ENCODE results near the gene CGB5.
"Not testable (repeated sequence)": the region's sequence is repeated elsewhere in the genome, so short reads cannot be mapped to it uniquely, and the experiment has no call there.

CGB5 gene

DNA sequence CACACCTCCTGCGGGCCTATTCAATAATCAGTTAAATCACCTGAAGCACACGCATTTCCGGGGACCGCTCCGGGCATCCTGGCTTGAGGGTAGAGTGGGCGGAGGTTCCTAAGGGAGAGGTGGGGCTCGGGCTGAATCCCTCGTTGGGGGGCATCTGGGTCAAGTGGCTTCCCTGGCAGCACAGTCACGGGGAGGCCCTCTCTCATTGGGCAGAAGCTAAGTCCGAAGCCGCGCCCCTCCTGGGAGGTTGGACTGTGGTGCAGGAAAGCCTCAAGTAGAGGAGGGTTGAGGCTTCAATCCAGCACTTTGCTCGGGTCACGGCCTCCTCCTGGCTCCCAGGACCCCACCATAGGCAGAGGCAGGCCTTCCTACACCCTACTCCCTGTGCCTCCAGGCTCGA lies at the start of gene CGB5:
CGB5 (plus strand) TSS at position 301 of the 400 bp plus-strand sequence. CDS start 362 bp downstream, outside the sequence.
- not testable (repeated sequence) for DNase-seq (ENCODE audit: low spot score)

DNA sequence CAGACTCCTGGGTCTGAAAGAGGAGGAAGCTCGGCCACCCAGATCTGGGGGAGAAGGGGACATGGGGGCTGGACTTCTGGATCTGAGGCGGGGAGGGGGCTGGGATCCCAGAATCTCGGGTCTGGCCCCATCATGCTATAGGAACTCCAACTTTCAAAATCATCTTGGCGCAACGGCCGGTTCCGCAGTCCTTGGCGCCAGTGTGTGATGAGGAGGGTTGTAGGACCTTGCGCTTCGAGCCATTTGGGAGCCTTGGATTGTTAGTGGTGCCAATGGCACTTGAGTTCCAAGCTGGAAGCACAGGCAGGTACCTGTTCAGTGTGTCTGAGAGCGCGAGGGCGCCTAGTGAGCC lies 49.6 kb upstream of the CGB5 start:
- DNase-seq (ENCODE audit: low spot score): no peak

GRCh38 chr19:48997972-48998371 lies 45.7 kb upstream of the CGB5 start:
- DNase-seq (ENCODE audit: low spot score): no peak

- no peak for DNase-seq (ENCODE audit: low spot score)
These were observed 43.9 kb upstream of the CGB5 start for GRCh38 chr19:48999481-49000325.

DNA sequence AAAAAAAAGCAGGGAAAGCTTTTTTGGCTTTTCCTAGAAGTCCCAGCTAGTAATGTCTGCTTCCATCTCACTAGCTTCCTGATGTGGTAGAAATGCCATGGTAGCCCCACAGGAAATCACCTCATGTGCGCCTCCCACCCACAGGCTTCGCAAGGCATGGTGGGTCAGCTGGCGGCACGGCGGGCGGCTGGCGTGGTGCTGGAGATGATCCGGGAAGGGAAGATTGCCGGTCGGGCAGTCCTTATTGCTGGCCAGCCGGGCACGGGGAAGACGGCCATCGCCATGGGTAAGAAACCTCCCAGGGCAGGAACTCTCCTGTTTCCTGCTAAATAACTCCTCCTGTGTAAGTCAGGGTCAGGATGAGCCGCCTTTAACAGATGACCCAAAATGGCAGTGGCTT lies 39.5 kb upstream of the CGB5 start:
- no peak for DNase-seq (ENCODE audit: low spot score)

- DNase-seq (ENCODE audit: low spot score): no peak
These were observed 38.6 kb upstream of the CGB5 start for GRCh38 chr19:49004964-49005614.

DNA sequence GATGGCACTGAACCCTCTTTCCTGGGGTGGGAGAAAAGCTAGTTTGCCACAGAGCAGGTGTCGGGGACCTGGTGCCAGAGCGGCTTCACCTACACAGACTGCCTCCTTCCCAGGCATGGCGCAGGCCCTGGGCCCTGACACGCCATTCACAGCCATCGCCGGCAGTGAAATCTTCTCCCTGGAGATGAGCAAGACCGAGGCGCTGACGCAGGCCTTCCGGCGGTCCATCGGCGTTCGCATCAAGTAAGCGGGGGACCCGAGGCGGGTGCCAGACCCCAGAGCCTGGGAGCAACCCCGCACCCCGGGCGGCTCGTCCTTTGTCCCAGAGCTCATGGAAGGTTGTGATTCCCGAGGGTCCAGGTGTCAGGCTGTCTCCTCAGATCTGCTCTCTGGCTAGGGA lies 36.7 kb upstream of the CGB5 start:
- DNase-seq (ENCODE audit: low spot score): no peak

DNA sequence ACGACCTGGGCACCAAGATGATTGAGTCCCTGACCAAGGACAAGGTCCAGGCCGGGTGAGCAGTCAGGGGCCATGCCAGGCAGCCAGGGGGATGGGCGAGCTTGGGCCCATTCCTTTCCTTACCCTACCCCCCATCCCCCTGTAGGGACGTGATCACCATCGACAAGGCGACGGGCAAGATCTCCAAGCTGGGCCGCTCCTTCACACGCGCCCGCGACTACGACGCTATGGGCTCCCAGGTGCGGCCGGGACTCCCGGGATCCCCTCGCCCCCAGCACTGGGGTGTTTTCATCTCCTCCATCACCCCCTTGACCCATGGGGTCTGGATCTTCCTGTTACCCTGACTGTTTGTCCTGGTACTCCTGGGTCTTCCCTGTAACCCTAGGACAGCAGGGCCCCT lies 33.8 kb upstream of the CGB5 start:
- no peak for DNase-seq (ENCODE audit: low spot score)

GRCh38 chr19:49010453-49010852 lies 33.2 kb upstream of the CGB5 start:
- DNase-seq (ENCODE audit: low spot score): no peak

GRCh38 chr19:49011194-49011593 lies 32.5 kb upstream of the CGB5 start:
- DNase-seq (ENCODE audit: low spot score): no peak

- DNase-seq (ENCODE audit: low spot score): no peak
These were observed 29.4 kb upstream of the CGB5 start for GRCh38 chr19:49014123-49014869.

DNA sequence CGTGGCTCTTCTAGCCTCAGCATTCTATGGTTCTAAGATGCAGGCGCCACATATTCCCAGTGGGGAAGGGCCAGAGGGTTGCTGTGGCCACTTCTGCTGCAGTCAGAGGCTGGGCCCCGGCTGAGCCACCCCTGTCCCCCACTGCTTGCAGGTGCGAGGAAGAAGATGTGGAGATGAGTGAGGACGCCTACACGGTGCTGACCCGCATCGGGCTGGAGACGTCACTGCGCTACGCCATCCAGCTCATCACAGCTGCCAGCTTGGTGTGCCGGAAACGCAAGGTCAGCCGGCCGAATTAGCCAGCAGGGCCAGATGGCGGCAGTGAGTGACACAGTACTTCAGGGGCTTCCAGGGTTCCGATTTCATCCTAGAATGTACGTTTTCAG lies 28.8 kb upstream of the CGB5 start:
- no peak for DNase-seq (ENCODE audit: low spot score)

DNA sequence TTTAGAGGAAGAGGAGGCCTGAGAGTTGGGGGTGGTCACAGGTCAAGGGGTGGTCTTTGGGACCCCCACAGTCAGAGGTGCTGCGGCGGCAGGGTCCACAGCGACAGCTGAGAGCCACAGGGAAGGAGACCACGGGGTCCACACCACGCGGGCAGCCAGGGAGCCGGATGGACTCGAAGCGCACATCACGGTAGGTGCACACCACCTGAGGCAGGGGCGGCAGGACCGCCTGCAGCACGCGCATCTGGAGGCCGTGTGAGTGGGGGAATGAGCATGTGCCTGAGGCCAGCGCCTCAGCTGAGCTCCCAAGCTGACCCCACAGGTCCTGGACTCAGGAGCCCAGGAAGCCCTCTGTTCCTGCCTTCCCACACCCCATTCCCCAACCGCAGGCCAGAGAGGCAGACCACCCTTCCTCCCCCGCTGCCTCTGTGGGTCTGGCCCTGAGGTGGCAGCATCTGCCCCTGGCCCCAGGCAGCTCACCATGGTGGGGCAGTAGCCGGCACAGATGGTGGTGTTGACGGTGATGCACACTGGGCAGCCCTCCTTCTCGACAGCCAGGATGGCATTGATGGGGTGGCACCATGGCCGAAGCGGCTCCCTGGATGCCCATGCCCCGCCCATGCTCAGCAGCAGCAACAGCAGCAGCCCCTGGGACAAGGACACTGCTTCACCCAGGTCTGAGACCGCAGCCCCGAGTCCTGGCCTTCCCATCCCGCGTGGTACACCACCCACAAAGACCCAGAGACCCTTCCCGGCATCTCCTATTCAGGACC lies 27.4 kb upstream of the CGB5 start:
- no peak for DNase-seq (ENCODE audit: low spot score)

DNA sequence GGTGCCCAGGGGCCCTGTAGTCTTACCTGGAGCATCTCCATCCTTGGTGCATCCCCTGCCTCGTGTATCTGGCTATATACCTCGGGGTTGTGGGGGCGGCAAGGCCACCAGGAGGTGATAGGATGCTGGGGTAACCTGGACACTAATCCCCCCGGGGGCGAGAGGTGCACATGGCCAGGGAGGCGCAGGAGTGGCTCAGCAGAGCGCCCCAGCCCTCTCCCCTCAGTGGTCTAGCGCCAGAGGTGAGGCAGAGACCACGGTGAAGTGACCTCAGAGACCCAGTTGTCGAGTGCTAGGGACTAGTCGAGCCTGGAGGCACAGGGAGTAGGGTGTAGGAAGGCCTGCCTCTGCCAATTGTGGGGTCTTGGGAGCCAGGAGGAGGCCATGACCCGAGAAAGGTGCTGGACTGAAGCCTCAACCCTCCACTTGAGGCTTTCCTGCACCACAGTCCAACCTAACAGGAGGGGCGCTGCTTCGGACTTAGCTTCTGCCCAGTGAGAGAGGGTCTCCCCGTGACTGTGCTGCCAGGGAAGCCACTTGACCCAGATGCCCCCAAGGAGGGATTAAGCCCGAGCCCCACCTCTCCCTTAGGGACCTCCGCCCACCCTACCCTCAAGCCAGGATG lies 26.5 kb upstream of the CGB5 start, which contains the start of gene LHB:
LHB (minus strand) TSS at position 51 of the 625 bp plus-strand sequence; CDS start at position 41, 10 bp downstream.
- no peak for DNase-seq (ENCODE audit: low spot score)

GRCh38 chr19:49017666-49018351 lies 25.8 kb upstream of the CGB5 start:
- DNase-seq (ENCODE audit: low spot score): no peak

- not testable (repeated sequence) for DNase-seq (ENCODE audit: low spot score)
These were observed 25.0 kb upstream of the CGB5 start for GRCh38 chr19:49018388-49019241.

- no peak for DNase-seq (ENCODE audit: low spot score)
These were observed 24.3 kb upstream of the CGB5 start for GRCh38 chr19:49019242-49019932.

DNA sequence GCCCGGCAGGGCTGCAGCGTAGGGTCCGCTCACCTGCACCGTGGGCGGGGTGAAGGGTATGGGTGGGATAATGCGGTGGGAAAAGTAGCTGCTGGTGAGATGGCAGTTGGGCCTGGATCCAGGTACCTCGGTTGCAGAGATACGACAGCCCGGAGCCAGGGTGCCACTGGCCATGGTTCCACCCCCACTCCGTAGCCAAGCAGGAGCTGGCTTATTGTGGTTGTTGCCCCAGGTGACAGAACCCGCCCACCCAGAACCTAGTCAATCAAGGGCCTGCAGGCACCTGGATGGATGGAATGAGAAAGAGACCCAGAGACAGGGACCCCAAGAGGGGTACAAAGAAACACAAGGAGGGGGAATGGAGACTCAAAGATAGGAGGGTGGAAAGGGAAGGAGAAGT lies 23.3 kb upstream of the CGB5 start:
- no peak for DNase-seq (ENCODE audit: low spot score)

All from globus pallidus (tissue), 1 donor.